ENCODE data around the gene SLC27A1. TPM values are rescaled to one million over a fixed set of nuclear protein-coding genes. Genes with fewer than 3 reads are reported as not detected.
"Not testable (repeated sequence)": the region's sequence is repeated elsewhere in the genome, so short reads cannot be mapped to it uniquely, and the experiment has no call there.

SLC27A1 gene
- total RNA-seq, 1 donor from 2014 or later, result 9.5 TPM

DNA sequence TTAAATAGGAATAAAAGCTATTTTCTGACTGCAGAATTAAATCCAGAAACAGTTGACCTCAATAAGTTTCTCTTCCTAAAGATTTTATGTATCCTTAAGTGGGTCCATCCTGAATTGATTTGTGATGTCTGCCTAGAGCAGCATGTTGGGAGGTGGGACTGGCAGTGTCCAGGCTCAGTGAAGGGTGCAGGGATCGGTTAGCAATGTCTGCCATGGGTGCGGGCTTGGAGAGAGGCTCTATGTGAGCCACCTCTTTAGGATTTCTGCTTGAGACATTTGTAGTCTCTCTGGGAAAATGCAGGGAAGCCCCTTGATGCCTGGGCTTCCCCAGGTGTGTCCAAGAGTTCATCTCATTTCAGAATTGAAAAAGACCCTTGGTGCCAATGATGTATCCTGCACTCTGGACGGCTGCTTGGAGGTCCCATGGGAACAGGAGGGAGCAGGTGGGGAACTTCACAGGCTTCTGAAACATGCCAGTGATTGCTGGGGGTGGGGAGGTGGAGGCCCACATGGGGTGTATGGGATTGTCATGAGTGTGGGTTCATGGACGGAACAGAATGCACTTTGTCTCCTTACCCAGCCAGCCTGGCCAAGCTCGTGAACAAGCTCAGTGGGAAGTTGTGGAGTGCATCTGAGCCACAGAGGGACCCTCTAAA, 78.9 kb downstream of the SLC27A1 start:
- H3K9me3 ChIP-seq (ENCODE audit: insufficient read depth, low read depth, low read length), result no peaks in the 10 kb centered on the region
- Mint-ChIP-seq H3K9me3 (ENCODE audit: unreplicated experiment) (no peaks in the 10 kb centered on the region), H3K4me3 (ENCODE audit: unreplicated experiment) (no peak overlapping the region), H3K27me3 (ENCODE audit: low read depth, unreplicated experiment) (peaks cover 13% of the 10 kb centered on the region), H3K4me1 (ENCODE audit: low read depth, unreplicated experiment) (peaks cover 6% of the 10 kb centered on the region), H3K27ac (ENCODE audit: unreplicated experiment) (no peak overlapping the region), H3K36me3 (ENCODE audit: low read depth, unreplicated experiment) (no peaks in the 10 kb centered on the region)
- no peak overlapping the region for H3K4me3 ChIP-seq (ENCODE audit: insufficient read depth, low read depth, low read length)
- no peak overlapping the region for H3K9ac ChIP-seq (ENCODE audit: low read length)
- H3K4me2 ChIP-seq (ENCODE audit: low read length), result no peak overlapping the region
- H4K20me1 ChIP-seq (ENCODE audit: insufficient read depth, low read length), result no peaks in the 10 kb centered on the region
- H3K27ac ChIP-seq (ENCODE audit: low read depth, low read length), result no peak overlapping the region
- FAIRE-seq (no peak), DNase-seq (ENCODE audit: low read depth) (no peak)
- no peaks in the 10 kb centered on the region for H3K36me3 ChIP-seq (ENCODE audit: insufficient read depth, low read length)
- no peaks in the 10 kb centered on the region for H3K27me3 ChIP-seq (ENCODE audit: insufficient read depth, low read length)
- TF ChIP-seq EZH2 (IDR thresholded peaks at IDR 0.05; ENCODE audit: insufficient read depth, low read length) (no peak), CTCF (IDR thresholded peaks at IDR 0.05; ENCODE audit: insufficient read depth, low read depth, low read length) (no peak)
- H3K79me2 ChIP-seq (ENCODE audit: insufficient read depth, low read length), result no peaks in the 10 kb centered on the region
- no peak overlapping the region for H2AFZ ChIP-seq (ENCODE audit: low read depth, low read length)
- H3K4me1 ChIP-seq (ENCODE audit: insufficient read depth, low read length), result no peaks in the 10 kb centered on the region

GRCh38 chr19:17550076-17550667, 79.8 kb downstream of the SLC27A1 start:
- Mint-ChIP-seq H3K36me3 (ENCODE audit: low read depth, unreplicated experiment) (no peaks in the 10 kb centered on the region), H3K4me1 (ENCODE audit: low read depth, unreplicated experiment) (peaks cover 6% of the 10 kb centered on the region), H3K27ac (ENCODE audit: unreplicated experiment) (peak overlapping the region; percentile 53), H3K27me3 (ENCODE audit: low read depth, unreplicated experiment) (peaks cover 13% of the 10 kb centered on the region), H3K4me3 (ENCODE audit: unreplicated experiment) (no peak overlapping the region), H3K9me3 (ENCODE audit: unreplicated experiment) (no peaks in the 10 kb centered on the region)
- H3K9ac ChIP-seq (ENCODE audit: low read length), result no peak overlapping the region
- H3K79me2 ChIP-seq (ENCODE audit: insufficient read depth, low read length), result no peaks in the 10 kb centered on the region
- FAIRE-seq (no peak), DNase-seq (ENCODE audit: low read depth) (no peak)
- no peak overlapping the region for H2AFZ ChIP-seq (ENCODE audit: low read depth, low read length)
- no peaks in the 10 kb centered on the region for H4K20me1 ChIP-seq (ENCODE audit: insufficient read depth, low read length)
- TF ChIP-seq CTCF (IDR thresholded peaks at IDR 0.05; ENCODE audit: insufficient read depth, low read depth, low read length), result no peak
- TF ChIP-seq EZH2 (IDR thresholded peaks at IDR 0.05; ENCODE audit: insufficient read depth, low read length), result no peak
- H3K27me3 ChIP-seq (ENCODE audit: insufficient read depth, low read length), result no peaks in the 10 kb centered on the region
- no peaks in the 10 kb centered on the region for H3K9me3 ChIP-seq (ENCODE audit: insufficient read depth, low read depth, low read length)
- no peak overlapping the region for H3K4me2 ChIP-seq (ENCODE audit: low read length)
- H3K27ac ChIP-seq (ENCODE audit: low read depth, low read length), result no peak overlapping the region
- no peak overlapping the region for H3K4me3 ChIP-seq (ENCODE audit: insufficient read depth, low read depth, low read length)
- H3K4me1 ChIP-seq (ENCODE audit: insufficient read depth, low read length), result peaks cover 3% of the 10 kb centered on the region
- no peaks in the 10 kb centered on the region for H3K36me3 ChIP-seq (ENCODE audit: insufficient read depth, low read length)

GRCh38 chr19:17552735-17553134, 82.4 kb downstream of the SLC27A1 start:
- H3K27ac Mint-ChIP-seq (ENCODE audit: unreplicated experiment); H3K4me1 ChIP-seq (ENCODE audit: insufficient read depth, low read length); H3K4me3 Mint-ChIP-seq (ENCODE audit: unreplicated experiment); H3K36me3 Mint-ChIP-seq (ENCODE audit: low read depth, unreplicated experiment); H2AFZ ChIP-seq (ENCODE audit: low read depth, low read length); H3K4me1 Mint-ChIP-seq (ENCODE audit: low read depth, unreplicated experiment); DNase-seq (ENCODE audit: low read depth); H4K20me1 ChIP-seq (ENCODE audit: insufficient read depth, low read length); H3K27ac ChIP-seq (ENCODE audit: low read depth, low read length); FAIRE-seq; H3K36me3 ChIP-seq (ENCODE audit: insufficient read depth, low read length); H3K9ac ChIP-seq (ENCODE audit: low read length); H3K27me3 ChIP-seq (ENCODE audit: insufficient read depth, low read length); H3K4me3 ChIP-seq (ENCODE audit: insufficient read depth, low read depth, low read length); H3K9me3 ChIP-seq (ENCODE audit: insufficient read depth, low read depth, low read length); H3K9me3 Mint-ChIP-seq (ENCODE audit: unreplicated experiment): not testable (repeated sequence)
- Histone ChIP-seq H3K4me2 (ENCODE audit: low read length) (peak overlapping the region; percentile 40), H3K79me2 (ENCODE audit: insufficient read depth, low read length) (peaks cover 22% of the 10 kb centered on the region)
- H3K27me3 Mint-ChIP-seq (ENCODE audit: low read depth, unreplicated experiment), result peaks cover 12% of the 10 kb centered on the region
